Spleen (tissue), 11 donors: Measurements from ENCODE around the gene PHLDA2. TPM values are rescaled to one million over a fixed set of nuclear protein-coding genes. Genes with fewer than 3 reads are reported as not detected.

Source experiments
- DNase-seq: peaks from one replicate; pipeline ENCODE4 v3.0.0-alpha.2; 2020
- H3K27ac ChIP-seq, 8 donors: fragments of 200-600 bp; sonication (generic) in 7 of 8; 1 replicate in 4 of 8; 2 replicates in 4 of 8; pipeline versions ENCODE4 v1.5.0 to v1.8.0; 2016 to 2021; ENCODE audit warnings: inconsistent platforms in 4 of 8, mild to moderate bottlenecking in 4 of 8, moderate library complexity in 1 of 8
- H3K27me3 ChIP-seq, 7 donors: fragments of 200-600 bp; sonication (generic) in 6 of 7; replicated peaks in 1 of 7; 1 replicate in 4 of 7; 2 replicates in 3 of 7; pipeline versions ENCODE4 v1.5.0 to v1.8.0; 2016 to 2021; ENCODE audit warnings: inconsistent platforms in 3 of 7, mild to moderate bottlenecking in 1 of 7
- H3K36me3 ChIP-seq, 6 donors: fragments of 200-600 bp; sonication (generic) in 5 of 6; 1 replicate in 4 of 6; 2 replicates in 2 of 6; pipeline versions ENCODE4 v1.5.0 to v1.8.0; 2016 to 2021; ENCODE audit warnings: inconsistent platforms in 2 of 6
- H3K4me1 ChIP-seq, 6 donors: fragments of 200-600 bp; sonication (generic) in 5 of 6; 1 replicate in 3 of 6; 2 replicates in 3 of 6; pipeline versions ENCODE4 v1.5.0 to v1.8.0; 2016 to 2021; ENCODE audit warnings: inconsistent platforms in 3 of 6
- H3K4me3 ChIP-seq, 8 donors: fragments of 200-600 bp; sonication (generic) in 7 of 8; 1 replicate in 4 of 8; 2 replicates in 4 of 8; pipeline versions ENCODE4 v1.5.0 to v1.8.0; 2016 to 2021; ENCODE audit warnings: inconsistent platforms in 4 of 8, mild to moderate bottlenecking in 4 of 8, moderate library complexity in 2 of 8
- H3K9me3 ChIP-seq, 8 donors: fragments of 200-600 bp; sonication (generic) in 7 of 8; 1 replicate in 4 of 8; 2 replicates in 4 of 8; pipeline versions ENCODE4 v1.5.0 to v1.8.0; 2016 to 2021; ENCODE audit warnings: inconsistent platforms in 4 of 8
- POLR2A ChIP-seq, 3 donors: fragments of 450-650 bp; IDR thresholded peaks; one replicate each; pipeline ENCODE4 v1.5.1; 2017; ENCODE audit warnings: antibody characterized with exemption in 3 of 3, mild to moderate bottlenecking in 1 of 3
- POLR2AphosphoS5 ChIP-seq, 3 donors: sonication (generic); formaldehyde crosslinking; IDR thresholded peaks; one replicate each; pipeline ENCODE4 v1.5.1; 2017; ENCODE audit warnings: antibody characterized with exemption in 3 of 3
- WGBS, 5 donors: extraction: QIAGEN DNeasy Blood & Tissue Kit in 3 of 5; methylation state at CpG; one replicate each; pipeline versions ENCODE4 v1.1.5 to v1.1.7; 2013 to 2018; 5-methylcytosine and 5-hydroxymethylcytosine counted together
- intact Hi-C: fragments of 100-400 bp; cut with DNase I; formaldehyde crosslinking; loops from one replicate; pipeline ENCODE4 v1.15.0; 2023; ENCODE audit warnings: low total_unique reads
- polyA plus RNA-seq, 3 donors: library from polyadenylated mRNA; stranded (reverse); fragments of 200-250 nt; gene quantifications; one replicate each; pipeline ENCODE4 v1.2.1, GENCODE V29; 2013
- total RNA-seq, 7 donors: library from RNA; depleted of rRNA in 3 of 7; stranded (reverse); fragments of >200 nt in 3 of 7; fragmentation: NEBNext Ultra II Directional in 4 of 7; extraction: Animal tissue kit (Norgen Biotek cat#: 25700) in 4 of 7; gene quantifications; one replicate each; pipeline versions ENCODE4 v1.1.0 to v1.2.1, GENCODE V29; 2016 to 2021
- TF ChIP-seq, protein P1 (sequence below), 11 experiments: fragments of 200-600 bp in 7 of 11; fragments of 450-650 bp in 4 of 11; sonication (generic) in 4 of 11; IDR thresholded peaks in 8 of 11; conservative IDR thresholded peaks in 3 of 11; 1 replicate in 7 of 11; 2 replicates in 4 of 11; pipeline versions ENCODE4 v1.4.0 to v1.8.0; 2016 to 2021; ENCODE audit warnings: antibody characterized with exemption in 11 of 11, inconsistent platforms in 4 of 11, mild to moderate bottlenecking in 1 of 11
- donor health status: healthy with polysubstance abuse.
- donor health status: DM: no; HTN: no; CAD: no; lungs with moderate emphysema.
- donor health status: DM: no; HTN: no; CAD: no.
- donor health status: Bipolar disorder and iron deficiency.
- donor health status: healthy.
- donor health status: DM: no; HTN: no; CAD: no.
- donor health status: DM: yes; HTN: yes; CAD: no.

PHLDA2 gene
- total and polyA plus RNA-seq, 10 donors = 1.4 to 3.5 (median 1.7) TPM; not detected in 1

DNA sequence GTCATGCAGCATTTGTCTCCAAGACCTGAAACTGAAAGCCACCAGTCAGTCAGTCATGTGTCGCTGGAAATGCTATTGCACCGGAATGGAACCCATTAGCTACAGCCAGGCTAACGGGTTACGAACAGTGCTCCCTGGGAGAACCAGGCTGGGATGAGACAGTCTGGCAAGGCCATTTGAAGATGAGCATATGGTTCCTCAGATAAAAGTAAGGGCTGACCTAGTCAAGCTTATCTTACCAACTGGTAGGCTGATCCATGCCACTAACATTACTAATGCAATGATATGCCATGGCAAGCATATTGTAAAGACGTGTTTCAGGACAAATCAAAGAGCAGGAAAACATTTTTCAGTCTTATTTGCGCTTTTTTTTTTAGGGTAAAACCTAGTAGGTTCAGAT is 34.5 kb upstream of the PHLDA2 start:
- no peak for DNase-seq
- intact Hi-C loops = no loop called here
- Histone ChIP-seq H3K4me3 (no peak overlapping the region), H3K27ac (no peak overlapping the region), H3K9me3 (no peaks in the 10 kb centered on the region), H3K4me1 (peaks cover 0 to 27% (median 6%) of the 10 kb centered on the region in 6 donors), H3K36me3 (peaks cover 6 to 100% (median 93%) of the 10 kb centered on the region in 6 donors), H3K27me3 (no peaks in the 10 kb centered on the region)
- TF ChIP-seq POLR2AphosphoS5 (IDR thresholded peaks at IDR 0.05) = peak in 1 of 3 donors; percentile 5
- no peak for TF ChIP-seq POLR2A (IDR thresholded peaks at IDR 0.05)
- TF ChIP-seq, protein P1, sequence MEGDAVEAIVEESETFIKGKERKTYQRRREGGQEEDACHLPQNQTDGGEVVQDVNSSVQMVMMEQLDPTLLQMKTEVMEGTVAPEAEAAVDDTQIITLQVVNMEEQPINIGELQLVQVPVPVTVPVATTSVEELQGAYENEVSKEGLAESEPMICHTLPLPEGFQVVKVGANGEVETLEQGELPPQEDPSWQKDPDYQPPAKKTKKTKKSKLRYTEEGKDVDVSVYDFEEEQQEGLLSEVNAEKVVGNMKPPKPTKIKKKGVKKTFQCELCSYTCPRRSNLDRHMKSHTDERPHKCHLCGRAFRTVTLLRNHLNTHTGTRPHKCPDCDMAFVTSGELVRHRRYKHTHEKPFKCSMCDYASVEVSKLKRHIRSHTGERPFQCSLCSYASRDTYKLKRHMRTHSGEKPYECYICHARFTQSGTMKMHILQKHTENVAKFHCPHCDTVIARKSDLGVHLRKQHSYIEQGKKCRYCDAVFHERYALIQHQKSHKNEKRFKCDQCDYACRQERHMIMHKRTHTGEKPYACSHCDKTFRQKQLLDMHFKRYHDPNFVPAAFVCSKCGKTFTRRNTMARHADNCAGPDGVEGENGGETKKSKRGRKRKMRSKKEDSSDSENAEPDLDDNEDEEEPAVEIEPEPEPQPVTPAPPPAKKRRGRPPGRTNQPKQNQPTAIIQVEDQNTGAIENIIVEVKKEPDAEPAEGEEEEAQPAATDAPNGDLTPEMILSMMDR (IDR thresholded peaks at IDR 0.05 in 8 of 11, conservative IDR thresholded peaks at IDR 0.05 in 3 of 11) = no peak
- WGBS, 5 donors = 89 to 96% (median 94%) methylated on average over 6 of the region's 6 CpGs

DNA sequence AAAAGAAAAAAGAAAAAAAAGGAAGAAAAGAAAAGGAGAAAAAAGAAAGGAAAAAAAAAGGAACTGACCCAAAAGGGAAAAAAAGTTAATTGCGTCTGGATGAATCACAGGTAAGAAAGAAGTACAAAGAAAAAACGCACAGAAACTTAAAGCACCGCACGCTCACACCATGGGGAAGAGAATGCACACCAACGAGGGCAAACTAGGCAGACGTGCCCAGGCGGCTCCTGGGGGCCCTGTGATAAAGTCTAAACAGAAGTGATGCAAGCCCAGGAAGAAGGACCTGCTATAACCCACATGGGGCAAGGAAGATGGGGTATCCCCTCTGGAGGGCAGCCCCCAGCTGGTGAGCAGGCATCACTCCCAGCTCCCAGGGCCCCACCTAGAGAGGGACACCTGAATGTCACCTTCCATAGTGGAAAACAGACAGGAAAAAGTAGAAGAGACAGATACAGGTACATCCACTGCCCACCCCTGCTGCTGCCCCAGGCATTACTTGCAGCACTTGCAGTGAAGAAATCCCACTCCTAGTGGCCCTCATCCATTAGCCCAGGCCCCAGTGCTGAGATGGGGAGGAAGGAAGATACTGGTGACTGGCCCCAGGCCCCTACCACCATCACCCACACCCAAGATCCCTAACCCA is 34.0 kb upstream of the PHLDA2 start:
- TF ChIP-seq, protein P1 (IDR thresholded peaks at IDR 0.05 in 8 of 11, conservative IDR thresholded peaks at IDR 0.05 in 3 of 11) = no peak
- no peak for TF ChIP-seq POLR2A (IDR thresholded peaks at IDR 0.05)
- TF ChIP-seq POLR2AphosphoS5 (IDR thresholded peaks at IDR 0.05) = no peak
- H3K4me1 ChIP-seq = peaks cover 0 to 32% (median 6%) of the 10 kb centered on the region in 6 donors
- DNase-seq = no peak
- intact Hi-C loops = no loop called here
- no peaks in the 10 kb centered on the region for H3K27me3 ChIP-seq
- H3K4me3 ChIP-seq = no peak overlapping the region
- no peak overlapping the region for H3K27ac ChIP-seq
- 66 to 91% (median 75%) methylated on average over 7 of the region's 7 CpGs for WGBS, 5 donors
- no peaks in the 10 kb centered on the region for H3K9me3 ChIP-seq
- H3K36me3 ChIP-seq = peaks cover 8 to 100% (median 93%) of the 10 kb centered on the region in 6 donors

DNA sequence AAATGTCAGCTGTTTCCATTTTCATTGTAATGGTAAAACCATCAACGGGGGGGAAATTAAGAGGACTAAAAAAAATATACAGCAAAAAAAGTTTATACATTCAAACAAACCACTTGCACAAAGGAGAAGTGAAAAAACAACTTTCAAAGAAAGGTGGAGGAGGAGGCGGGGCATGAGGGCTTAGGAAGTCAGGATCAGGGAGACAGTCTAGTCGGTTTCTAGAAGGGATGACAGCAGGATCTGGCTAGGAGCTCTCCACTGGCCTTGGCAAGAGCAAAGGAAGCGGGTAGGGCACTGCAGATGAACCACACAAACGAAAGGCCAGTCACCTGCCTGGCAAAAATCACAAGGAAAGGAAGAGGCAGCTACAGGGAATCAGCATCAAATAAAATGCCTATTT is 31.9 kb upstream of the PHLDA2 start:
- no peak overlapping the region for H3K27ac ChIP-seq
- DNase-seq = no peak
- TF ChIP-seq, protein P1 (IDR thresholded peaks at IDR 0.05 in 8 of 11, conservative IDR thresholded peaks at IDR 0.05 in 3 of 11) = no peak
- no peak for TF ChIP-seq POLR2AphosphoS5 (IDR thresholded peaks at IDR 0.05)
- TF ChIP-seq POLR2A (IDR thresholded peaks at IDR 0.05) = no peak
- intact Hi-C loops = no loop called here
- H3K4me1 ChIP-seq = peaks cover 0 to 38% (median 6%) of the 10 kb centered on the region in 6 donors
- no peak overlapping the region for H3K4me3 ChIP-seq
- no peaks in the 10 kb centered on the region for H3K27me3 ChIP-seq
- no peaks in the 10 kb centered on the region for H3K9me3 ChIP-seq
- WGBS, 5 donors = 58 to 71% (median 67%) methylated on average over 5 of the region's 5 CpGs
- peaks cover 8 to 100% (median 94%) of the 10 kb centered on the region in 6 donors for H3K36me3 ChIP-seq

DNA sequence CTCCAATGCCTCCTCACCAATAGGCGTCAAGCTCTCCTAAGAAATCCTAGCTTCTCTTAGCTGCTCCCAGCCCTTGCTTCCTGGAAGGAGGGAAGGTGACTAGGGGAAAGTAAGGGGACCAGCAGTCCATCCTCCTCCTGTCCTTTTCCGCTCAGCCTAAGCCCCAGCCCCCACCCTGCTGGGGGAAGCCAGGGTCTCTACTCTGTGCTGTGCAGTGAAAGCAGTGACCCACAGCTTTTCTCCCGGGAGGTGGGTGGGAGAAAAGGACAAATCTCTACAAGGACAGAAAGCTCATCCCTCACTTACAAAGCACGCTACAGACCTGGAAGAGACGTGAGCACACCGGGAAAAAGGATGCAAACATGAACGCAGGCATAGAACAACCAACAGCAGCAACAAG is 30.9 kb upstream of the PHLDA2 start:
- 95 to 98% (median 95%) methylated on average over 7 of the region's 7 CpGs for WGBS, 5 donors
- no peak overlapping the region for H3K27ac ChIP-seq
- TF ChIP-seq, protein P1 (IDR thresholded peaks at IDR 0.05 in 8 of 11, conservative IDR thresholded peaks at IDR 0.05 in 3 of 11) = no peak
- TF ChIP-seq POLR2AphosphoS5 (IDR thresholded peaks at IDR 0.05) = no peak
- TF ChIP-seq POLR2A (IDR thresholded peaks at IDR 0.05) = no peak
- no peak overlapping the region for H3K4me3 ChIP-seq
- H3K9me3 ChIP-seq = no peaks in the 10 kb centered on the region
- peaks cover 12 to 100% (median 94%) of the 10 kb centered on the region in 6 donors for H3K36me3 ChIP-seq
- no peak for DNase-seq
- no peaks in the 10 kb centered on the region for H3K27me3 ChIP-seq
- peaks cover 0 to 38% (median 6%) of the 10 kb centered on the region in 6 donors for H3K4me1 ChIP-seq
- intact Hi-C loops = no loop called here
